Liver (tissue), 3 donors: Measurements from ENCODE around the gene TSPO.

Experiments
- CTCF ChIP-seq: fragments of 150-350 bp; IDR thresholded peaks from 2 replicates; pipeline ENCODE4 v1.5.1; 2017; ENCODE audit warnings: improper control_type of control experiment, low read depth, low read length; ENCODE audit not compliant: missing input control
- RAD21 ChIP-seq, 2 donors: IDR thresholded peaks; 2 replicates each; pipeline ENCODE4 v1.6.1; 2016; ENCODE audit warnings: antibody characterized with exemption in 2 of 2, mild to moderate bottlenecking in 2 of 2
- RXRA ChIP-seq, 2 donors: IDR thresholded peaks; 2 replicates each; pipeline ENCODE4 v1.6.1; 2017 to 2018; ENCODE audit warnings: antibody characterized with exemption in 2 of 2, mild to moderate bottlenecking in 1 of 2
- TAF1 ChIP-seq: conservative IDR thresholded peaks from 2 replicates; pipeline ENCODE4 v1.6.1; 2016; ENCODE audit warnings: antibody characterized with exemption, mild to moderate bottlenecking
- donor health status: healthy.
- donor health status: healthy.

- TF ChIP-seq CTCF (no peak), RXRA (IDR thresholded peaks at IDR 0.05) (no peak), TAF1 (no peak), RAD21 (IDR thresholded peaks at IDR 0.05) (no peak)
These were observed 40.5 kb downstream of the TSPO start for GRCh38 chr22:43191831-43192230.
